Common myeloid progenitor, CD34-positive (primary cell): ENCODE results near the gene JUN.
A peak's percentile ranks its signal among the peaks of the same experiment; 100 is the strongest.

Experiments used
- CTCF ChIA-PET: fragments of 350-600 bp; sonication (Branson Sonifier 250); formaldehyde crosslinking; loops from one replicate; lab custom pipeline; 2021; ENCODE audit warnings: antibody characterized with exemption; lab: Charles Lee
- POLR2A ChIA-PET: fragments of 350-600 bp; sonication (Branson Sonifier 250); formaldehyde crosslinking; loops from one replicate; lab custom pipeline; 2021; ENCODE audit warnings: antibody characterized with exemption; lab: Charles Lee
- DNase-seq, 3 donors: peaks; one replicate each; pipeline versions ENCODE4 v3.0.0 to v3.0.0-alpha.2; 2013
- H3K27ac ChIP-seq, 2 experiments: 1 replicate in 1 of 2; 2 replicates in 1 of 2; pipeline ENCODE4 v1.7.0; 2013; ENCODE audit warnings: inconsistent platforms in 2 of 2, low read length in 2 of 2, mild to moderate bottlenecking in 2 of 2, low read depth in 1 of 2, moderate library complexity in 1 of 2; ENCODE audit not compliant: severe bottlenecking in 2 of 2, insufficient read depth in 1 of 2, poor library complexity in 1 of 2
- H3K27me3 ChIP-seq, 5 experiments: replicated peaks in 2 of 5; 1 replicate in 3 of 5; 2 replicates in 2 of 5; pipeline versions ENCODE4 v1.6.1 to v1.7.0; 2013; ENCODE audit warnings: low read length in 4 of 5, mild to moderate bottlenecking in 2 of 5, moderate library complexity in 2 of 5, inconsistent platforms in 1 of 5; ENCODE audit not compliant: insufficient read depth in 5 of 5, control insufficient read depth in 4 of 5
- H3K36me3 ChIP-seq, 4 experiments: 1 replicate in 2 of 4; 2 replicates in 2 of 4; pipeline versions ENCODE4 v1.6.1 to v1.7.0; 2013; ENCODE audit warnings: low read length in 3 of 4, control low read depth in 1 of 4, mild to moderate bottlenecking in 1 of 4; ENCODE audit not compliant: control insufficient read depth in 4 of 4, insufficient read depth in 4 of 4
- H3K4me1 ChIP-seq, 4 experiments: 1 replicate in 3 of 4; 2 replicates in 1 of 4; pipeline versions ENCODE4 v1.6.1 to v1.7.1; 2013; ENCODE audit warnings: low read length in 3 of 4, mild to moderate bottlenecking in 3 of 4, control low read depth in 1 of 4, inconsistent platforms in 1 of 4, moderate library complexity in 1 of 4; ENCODE audit not compliant: control insufficient read depth in 4 of 4, insufficient read depth in 4 of 4; ENCODE audit errors: control extremely low read depth in 1 of 4
- H3K4me3 ChIP-seq, 7 experiments: 1 replicate in 4 of 7; 2 replicates in 3 of 7; pipeline versions ENCODE4 v1.5.1 to v1.7.0; 2013; ENCODE audit warnings: mild to moderate bottlenecking in 7 of 7, low read length in 6 of 7, moderate library complexity in 6 of 7, inconsistent platforms in 2 of 7, low read depth in 2 of 7, control low read depth in 1 of 7; ENCODE audit not compliant: insufficient read depth in 4 of 7, control insufficient read depth in 1 of 7; ENCODE audit errors: extremely low read depth in 1 of 7
- H3K9me3 ChIP-seq, 5 experiments: 1 replicate in 4 of 5; 2 replicates in 1 of 5; pipeline versions ENCODE4 v1.6.1 to v1.7.1; 2013; ENCODE audit warnings: low read length in 4 of 5, mild to moderate bottlenecking in 2 of 5, inconsistent platforms in 1 of 5, low read depth in 1 of 5, moderate library complexity in 1 of 5; ENCODE audit not compliant: control insufficient read depth in 4 of 5, insufficient read depth in 2 of 5; ENCODE audit errors: control extremely low read depth in 1 of 5
- WGBS: methylation state at CpG from one replicate; pipeline ENCODE4 v1.1.5; 2013; ENCODE audit not compliant: insufficient coverage; 5-methylcytosine and 5-hydroxymethylcytosine counted together

JUN gene

DNA sequence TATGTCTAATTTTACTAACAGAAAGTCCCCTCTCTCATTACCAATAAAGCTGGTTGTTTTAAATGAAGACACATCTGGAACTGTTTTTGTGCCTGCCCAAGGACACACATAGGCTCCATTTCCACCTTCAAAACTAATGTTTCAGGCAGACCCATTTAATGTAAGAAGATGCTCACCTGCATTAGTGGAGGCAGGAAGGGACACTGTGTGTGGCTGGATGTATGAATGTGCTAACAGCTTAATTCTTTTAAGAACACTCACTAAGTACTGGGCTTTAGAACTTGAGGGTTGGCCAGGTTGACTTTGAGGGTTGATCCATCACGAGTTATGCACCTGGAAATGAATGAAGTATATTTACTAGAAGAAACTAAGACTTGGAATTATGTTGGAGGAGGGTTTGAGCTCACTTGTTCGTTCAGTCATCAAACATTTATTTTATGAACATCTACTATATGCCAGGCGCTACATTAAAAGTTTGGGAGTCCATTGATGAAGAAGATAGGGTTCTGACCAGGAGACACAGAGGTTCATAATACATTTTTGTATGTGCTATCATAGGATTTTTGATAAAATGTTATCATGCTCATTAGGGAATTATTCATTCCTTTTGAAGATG, 5.4 kb downstream of the JUN start:
- H3K36me3 ChIP-seq, result peaks cover 0 to 14% (median 0%) of the 10 kb centered on the region in 4 experiments
- POLR2A ChIA-PET, result no interaction called here
- DNase-seq, result no peak
- CTCF ChIA-PET, result interaction anchor here (1.3 to 1.5 kb wide), 3 partner anchors 9 to 920 kb away, joined by 4 to 8 read pairs (median 5); no protein-coding TSS in a partner anchor
- no peaks in the 10 kb centered on the region for H3K9me3 ChIP-seq
- H3K27me3 ChIP-seq, result peaks cover 0 to 16% (median 11%) of the 10 kb centered on the region in 5 experiments
- H3K4me1 ChIP-seq, result peaks cover 3 to 25% (median 18%) of the 10 kb centered on the region in 4 experiments
- no CpG with 5 or more reads among the region's 3 CpGs for WGBS
- no peak overlapping the region for H3K4me3 ChIP-seq
- H3K27ac ChIP-seq, result no peak overlapping the region

GRCh38 chr1:58774027-58774426, 9.8 kb downstream of the JUN start:
- no peaks in the 10 kb centered on the region for H3K9me3 ChIP-seq
- no peak overlapping the region for H3K27ac ChIP-seq
- no CpG with 5 or more reads among the region's 1 CpG for WGBS
- no peak for DNase-seq
- no peak overlapping the region for H3K4me3 ChIP-seq
- ChIA-PET CTCF (interaction anchor here (0.9 to 2.7 kb wide), 4 partner anchors 9 to 33 kb away, joined by 3 to 10 read pairs (median 6); partner anchors contain the start of gene JUN), POLR2A (no interaction called here)
- peaks cover 6 to 11% (median 8%) of the 10 kb centered on the region in 4 experiments for H3K4me1 ChIP-seq
- no peaks in the 10 kb centered on the region for H3K36me3 ChIP-seq
- peaks cover 0 to 1% (median 0%) of the 10 kb centered on the region in 5 experiments for H3K27me3 ChIP-seq

GRCh38 chr1:58773406-58773840, 10.4 kb downstream of the JUN start:
- 8% methylated on average over 2 of the region's 3 CpGs for WGBS
- CTCF ChIA-PET, result interaction anchor here (0.8 to 2.7 kb wide), 11 partner anchors 7 to 986 kb away, joined by 3 to 10 read pairs (median 3); partner anchors contain the start of gene JUN
- H3K27me3 ChIP-seq, result no peaks in the 10 kb centered on the region
- no peak overlapping the region for H3K4me3 ChIP-seq
- peak in 2 of 3 donors; percentile 60 to 75 for DNase-seq
- H3K4me1 ChIP-seq, result peaks cover 6 to 11% (median 8%) of the 10 kb centered on the region in 4 experiments
- H3K27ac ChIP-seq, result peak overlapping the region in 1 of 2 experiments; percentile 6
- no peaks in the 10 kb centered on the region for H3K9me3 ChIP-seq
- H3K36me3 ChIP-seq, result no peaks in the 10 kb centered on the region
- POLR2A ChIA-PET, result interaction anchor here (0.6 to 1.1 kb wide), 2 partner anchors 10 to 943 kb away, joined by 3 read pairs; partner anchors contain the start of gene JUN

DNA sequence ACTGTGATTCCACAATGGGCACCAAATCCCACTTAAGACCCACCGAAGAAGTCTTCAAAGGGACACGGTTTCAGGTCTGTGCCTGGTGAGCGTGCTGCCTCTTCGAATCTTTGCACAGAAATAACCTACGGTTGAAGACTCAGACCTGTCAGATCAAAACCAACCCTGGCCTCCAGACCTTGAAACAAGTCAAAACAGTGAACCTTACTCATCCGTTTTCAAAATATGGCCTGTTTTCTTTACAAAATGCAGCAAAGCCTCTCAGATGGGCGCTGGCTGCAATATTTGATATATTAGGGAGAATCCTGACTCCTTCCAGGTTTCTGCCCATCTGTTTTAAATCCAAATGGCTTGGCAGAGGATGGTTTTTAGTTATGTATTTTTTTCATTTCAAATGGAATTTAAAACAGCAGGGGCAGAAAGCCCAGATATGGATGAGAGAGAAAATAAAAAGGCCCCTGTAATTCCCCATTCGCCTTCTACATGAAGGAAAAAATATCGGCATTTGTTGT, 14.0 kb downstream of the JUN start:
- Histone ChIP-seq H3K4me1 (peaks cover 6 to 18% (median 9%) of the 10 kb centered on the region in 4 experiments), H3K27me3 (no peaks in the 10 kb centered on the region), H3K27ac (no peak overlapping the region), H3K9me3 (no peaks in the 10 kb centered on the region), H3K36me3 (no peaks in the 10 kb centered on the region), H3K4me3 (no peak overlapping the region)
- WGBS, result 95% methylated on average over 8 of the region's 9 CpGs
- no peak for DNase-seq
- POLR2A ChIA-PET, result no interaction called here
- CTCF ChIA-PET, result interaction anchor here (1.0 to 4.2 kb wide), 5 partner anchors 9 to 36 kb away, joined by 3 to 36 read pairs (median 7); no protein-coding TSS in a partner anchor

GRCh38 chr1:58768971-58769808, 14.7 kb downstream of the JUN start:
- DNase-seq, result peak in 1 of 3 donors; percentile 38
- Histone ChIP-seq H3K4me3 (no peak overlapping the region), H3K27ac (no peak overlapping the region), H3K27me3 (no peaks in the 10 kb centered on the region), H3K4me1 (peaks cover 9 to 25% (median 15%) of the 10 kb centered on the region in 4 experiments), H3K36me3 (no peaks in the 10 kb centered on the region), H3K9me3 (no peaks in the 10 kb centered on the region)
- POLR2A ChIA-PET, result no interaction called here
- CTCF ChIA-PET, result interaction anchor here (0.8 to 4.2 kb wide), 7 partner anchors 10 to 931 kb away, joined by 3 to 36 read pairs (median 6); no protein-coding TSS in a partner anchor
- 74% methylated on average over 14 of the region's 22 CpGs for WGBS

GRCh38 chr1:58768191-58768731, 15.6 kb downstream of the JUN start:
- H3K9me3 ChIP-seq, result no peaks in the 10 kb centered on the region
- no peak overlapping the region for H3K27ac ChIP-seq
- 96% methylated on average over 5 of the region's 5 CpGs for WGBS
- POLR2A ChIA-PET, result no interaction called here
- H3K36me3 ChIP-seq, result no peaks in the 10 kb centered on the region
- no peak for DNase-seq
- CTCF ChIA-PET, result interaction anchor here (0.8 to 4.2 kb wide), 13 partner anchors 9 to 998 kb away, joined by 3 to 36 read pairs (median 3); no protein-coding TSS in a partner anchor
- H3K4me1 ChIP-seq, result peaks cover 7 to 24% (median 14%) of the 10 kb centered on the region in 4 experiments
- H3K4me3 ChIP-seq, result no peak overlapping the region
- no peaks in the 10 kb centered on the region for H3K27me3 ChIP-seq
